ENCODE results near the gene BCL2A1.
A peak's percentile ranks its signal among the peaks of the same experiment; 100 is the strongest.
"Not testable (repeated sequence)": the region's sequence is repeated elsewhere in the genome, so short reads cannot be mapped to it uniquely, and the experiment has no call there.

BCL2A1 gene

GRCh38 chr15:79989183-79989582 lies 18.2 kb upstream of the BCL2A1 start:
- no peak for DNase-seq (ENCODE audit: low read depth in 3 of 3)

DNA sequence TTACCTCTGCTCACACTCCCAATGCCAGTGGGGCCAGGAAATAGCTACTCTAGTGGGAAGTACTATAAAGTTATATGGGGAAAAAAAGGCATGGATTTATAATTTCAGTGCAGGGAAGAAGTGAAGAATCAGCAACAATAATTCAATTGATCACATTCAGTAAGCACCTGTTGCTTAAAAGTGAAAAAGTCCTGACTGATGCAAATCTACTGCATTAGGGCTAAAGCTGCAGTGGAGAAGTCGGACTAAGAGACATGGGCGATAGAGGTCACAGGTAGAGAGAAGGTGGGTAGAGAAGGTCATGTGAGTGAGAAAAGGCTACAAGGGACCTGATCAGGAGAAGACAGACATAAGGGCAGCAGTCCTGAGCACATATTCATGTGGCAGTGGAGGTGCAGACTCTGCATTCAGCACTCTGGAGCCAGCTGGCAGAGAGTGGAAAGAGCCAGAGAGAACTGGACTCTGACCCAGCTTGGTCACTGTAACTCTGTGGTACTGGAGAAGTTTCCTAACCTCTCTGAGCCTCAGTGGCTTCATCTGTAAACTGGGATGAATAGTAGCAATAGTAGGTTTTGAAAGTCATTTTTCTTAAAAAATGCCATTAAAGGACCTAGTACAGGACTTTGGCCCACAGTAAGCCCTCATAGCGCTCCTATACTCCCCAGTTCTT lies 17.6 kb upstream of the BCL2A1 start:
- no peak for DNase-seq (ENCODE audit: low read depth in 3 of 3)

DNA sequence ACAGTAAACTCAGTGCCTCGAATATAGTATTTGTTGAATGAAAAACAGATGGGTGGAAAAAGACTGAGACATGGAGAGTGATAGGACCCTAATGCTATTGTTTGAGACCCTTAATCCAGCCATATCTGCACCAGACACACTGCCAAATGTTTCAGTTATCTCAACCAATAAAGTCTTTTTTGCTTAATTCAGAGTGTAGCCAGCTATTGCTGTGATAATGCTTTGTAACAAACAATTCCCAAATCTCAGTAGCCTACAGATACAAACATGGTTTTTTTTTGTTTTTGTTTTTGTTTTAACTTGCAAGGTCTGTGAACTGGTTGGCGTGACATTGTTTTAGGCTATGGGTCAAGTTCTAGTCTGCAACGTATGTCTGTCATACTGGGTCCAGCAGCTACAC lies 17.0 kb upstream of the BCL2A1 start:
- no peak for DNase-seq (ENCODE audit: low read depth in 3 of 3)

DNA sequence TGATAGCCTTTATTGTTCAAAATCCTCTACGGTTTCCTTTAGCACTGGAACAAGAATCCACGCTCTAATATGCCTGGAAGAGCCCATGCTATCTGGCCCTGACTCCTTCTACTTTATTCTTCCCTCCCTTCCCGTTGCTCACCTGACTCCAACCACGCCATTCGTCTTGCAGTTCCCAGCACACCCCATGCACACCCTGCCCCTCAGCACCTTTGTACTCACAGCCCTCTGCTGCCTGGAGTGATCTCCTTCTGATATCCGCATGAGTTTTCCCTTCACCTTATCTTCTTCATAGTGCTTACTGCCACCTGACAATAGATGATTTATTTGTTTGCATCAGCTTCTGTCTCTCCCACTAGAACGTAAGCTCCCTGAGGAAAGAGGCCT lies 16.6 kb upstream of the BCL2A1 start:
- DNase-seq (ENCODE audit: low read depth in 3 of 3): no peak

DNA sequence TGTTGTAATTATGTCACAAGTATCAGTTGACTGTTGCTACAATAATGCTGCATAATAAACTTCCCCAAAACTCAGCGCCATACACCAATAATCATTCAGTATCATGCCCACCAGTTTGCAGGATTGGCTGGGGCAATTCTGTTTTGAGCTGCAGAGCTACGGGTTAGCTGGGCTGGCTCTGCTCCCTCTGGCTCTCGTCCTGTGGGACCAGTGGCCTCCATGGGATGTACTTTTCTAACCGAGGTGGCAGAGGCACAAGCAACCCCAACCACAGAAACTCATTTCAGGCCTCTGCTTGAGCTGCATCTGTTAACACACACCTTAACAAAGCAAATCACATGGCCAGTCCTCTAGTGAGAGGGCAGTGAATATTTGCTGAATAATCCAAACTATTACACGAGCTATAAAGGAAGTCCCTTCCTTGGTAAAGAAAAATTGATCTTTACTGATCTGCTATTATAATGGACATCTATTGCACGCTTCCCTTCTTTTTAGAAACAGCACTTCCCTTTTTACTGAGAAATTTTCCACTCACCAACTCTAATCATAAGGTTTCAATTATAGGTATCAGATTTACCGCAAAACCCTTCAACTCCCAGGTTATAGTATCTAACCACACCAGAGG lies 10.9 kb upstream of the BCL2A1 start:
- DNase-seq (ENCODE audit: low read depth in 3 of 3): no peak

- no peak for DNase-seq (ENCODE audit: low read depth in 3 of 3)
These were observed 7.9 kb upstream of the BCL2A1 start for GRCh38 chr15:79978655-79979514.

DNA sequence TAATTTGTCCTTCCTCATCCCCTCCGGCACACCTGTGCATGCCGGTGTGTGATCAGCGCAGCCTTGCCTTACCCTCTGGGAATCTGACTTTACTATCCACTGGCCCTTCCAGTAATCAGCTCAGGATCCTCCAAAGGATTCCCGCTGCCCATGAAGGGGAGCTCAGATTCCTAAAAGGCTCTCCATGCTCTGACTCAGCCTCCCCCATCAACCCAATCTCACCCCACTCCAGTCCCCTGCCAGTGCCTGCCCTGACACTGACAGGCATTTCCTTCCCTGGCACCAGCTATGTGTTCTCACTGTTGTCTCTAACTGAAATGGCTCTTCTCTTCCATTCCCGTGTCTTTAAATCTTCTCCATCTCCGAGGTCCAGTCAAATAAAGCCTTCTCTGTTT lies 7.3 kb upstream of the BCL2A1 start:
- DNase-seq (ENCODE audit: low read depth in 3 of 3): no peak

DNA sequence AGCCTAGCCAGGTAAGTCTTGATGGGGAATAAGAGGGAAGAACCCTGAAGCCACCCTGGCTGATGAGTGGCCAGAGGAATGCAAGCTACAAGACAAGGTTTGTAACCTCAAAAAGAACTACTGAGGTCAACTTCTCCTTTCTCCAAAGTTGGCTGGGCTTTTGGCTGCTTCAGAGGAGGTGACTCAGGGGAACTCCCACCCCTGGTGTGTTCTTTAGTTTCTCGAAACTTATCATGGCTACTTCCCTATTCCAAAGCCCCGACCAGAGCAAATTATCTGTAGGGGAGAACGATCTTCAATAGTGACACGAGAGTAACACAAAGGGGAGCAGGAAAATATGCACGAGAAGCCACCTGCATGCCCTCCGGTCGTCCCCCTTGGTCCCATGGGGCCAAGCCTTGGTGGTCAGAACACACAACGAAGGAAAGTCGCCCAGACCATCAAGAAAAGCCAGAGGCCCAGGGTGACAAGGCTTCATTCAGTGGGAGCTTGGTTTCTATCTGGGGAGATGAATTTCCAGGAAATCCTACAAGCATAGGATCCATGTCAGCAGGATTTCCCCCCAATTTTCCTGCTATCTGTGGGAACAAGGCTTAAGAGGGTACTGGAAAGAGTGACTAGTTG lies 6.5 kb upstream of the BCL2A1 start:
- DNase-seq (ENCODE audit: low read depth in 3 of 3): no peak

GRCh38 chr15:79973456-79974195 lies 2.6 kb upstream of the BCL2A1 start:
- DNase-seq (ENCODE audit: low read depth in 3 of 3): no peak

DNA sequence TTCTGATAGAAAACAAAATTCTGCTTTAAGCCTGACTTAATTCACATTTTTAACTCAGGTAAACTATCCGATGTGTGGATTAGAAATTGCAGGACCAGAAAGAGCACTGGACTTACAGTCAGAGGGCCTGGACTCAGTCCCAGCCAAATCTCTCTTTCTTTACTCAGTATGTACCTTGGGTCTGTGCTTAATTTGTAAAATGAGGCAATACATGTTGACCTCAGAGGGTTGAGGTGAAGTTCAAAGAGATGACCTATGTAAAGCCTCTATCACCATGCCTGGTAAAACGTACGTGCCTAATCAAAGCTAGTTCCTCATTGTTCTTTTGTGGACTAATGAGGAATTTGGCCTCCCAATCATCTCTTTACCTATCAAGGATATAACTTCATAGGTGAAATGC lies 1.9 kb upstream of the BCL2A1 start:
- DNase-seq (ENCODE audit: low read depth in 3 of 3): no peak

GRCh38 chr15:79970181-79970580 lies 815 bp downstream of the BCL2A1 start:
- DNase-seq (ENCODE audit: low read depth in 3 of 3): no peak

- DNase-seq (ENCODE audit: low read depth in 3 of 3): no peak
These were observed 1.9 kb downstream of the BCL2A1 start for GRCh38 chr15:79969146-79969545.

DNA sequence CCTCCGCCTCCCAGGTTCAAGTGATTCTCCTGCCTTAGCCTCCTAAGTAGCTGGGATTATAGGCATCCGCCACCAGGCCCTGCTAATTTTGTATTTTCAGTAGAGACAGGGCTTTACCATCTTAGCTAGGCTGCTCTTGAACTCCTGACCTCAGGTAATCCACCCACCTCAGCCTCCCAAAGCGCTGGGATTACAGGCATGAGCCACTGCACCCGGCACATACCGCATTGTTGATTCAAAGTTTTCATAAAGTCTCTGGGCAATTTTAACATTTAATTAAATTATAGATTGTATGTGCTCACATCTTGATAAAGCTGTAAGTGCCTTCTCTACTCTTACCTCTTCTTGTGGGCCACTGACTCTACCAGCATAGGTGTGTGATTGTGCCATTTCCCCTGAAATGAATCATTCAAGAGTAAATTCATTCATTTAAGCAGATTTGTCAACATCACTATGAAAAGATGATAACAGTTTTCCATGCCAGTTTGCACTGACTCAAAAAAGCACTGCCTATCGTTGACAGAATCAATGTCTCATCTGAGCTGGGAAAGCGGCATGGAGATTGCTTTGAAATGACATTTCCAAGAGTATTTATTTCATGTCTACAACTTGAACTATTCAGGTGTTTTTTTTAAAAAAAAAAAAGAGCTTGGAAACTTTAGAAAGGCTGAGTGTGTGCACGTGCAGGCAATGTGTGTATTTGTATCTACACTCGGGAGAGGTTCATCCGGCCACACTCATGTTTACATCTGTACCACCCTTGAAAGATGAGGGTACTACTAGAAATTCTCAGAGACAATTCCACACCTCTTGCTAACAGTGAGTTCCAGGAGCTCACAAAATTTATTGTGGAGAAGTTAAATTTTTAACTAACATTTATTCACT lies 3.5 kb downstream of the BCL2A1 start:
- DNase-seq (ENCODE audit: low read depth in 3 of 3): peak in 1 of 3 experiments; percentile 28

DNA sequence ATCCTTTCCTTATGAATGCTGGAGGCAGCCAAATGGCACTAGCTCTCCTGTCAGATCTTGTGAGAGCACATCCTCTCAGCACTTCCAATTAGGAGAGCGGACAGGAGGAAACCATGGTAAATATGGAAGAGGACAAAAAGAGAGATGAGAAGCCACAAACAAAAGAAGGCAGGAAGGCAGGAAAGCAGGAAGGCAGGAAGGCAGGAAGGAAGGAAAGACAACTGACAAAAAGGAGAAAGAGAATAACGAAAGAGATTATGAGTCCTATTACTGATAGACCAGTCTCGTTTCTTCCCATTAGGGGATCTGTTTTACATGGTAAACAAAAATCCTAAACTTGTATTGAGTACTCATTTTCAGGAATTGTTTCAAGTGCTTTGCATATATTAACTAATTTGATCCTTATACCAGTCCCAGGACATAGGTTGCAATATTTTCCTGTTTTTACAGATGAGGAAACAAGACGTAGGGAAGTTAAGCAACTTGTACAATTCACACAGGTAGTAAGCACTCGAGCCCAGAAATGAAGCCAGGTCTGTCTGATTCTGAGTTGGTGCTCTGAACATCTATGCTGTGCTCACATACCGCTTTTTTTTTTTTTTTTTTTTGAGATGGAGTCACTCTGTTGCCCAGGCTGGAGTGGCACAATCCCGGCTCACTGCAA lies 4.2 kb downstream of the BCL2A1 start:
- DNase-seq (ENCODE audit: low read depth in 3 of 3): no peak

- DNase-seq (ENCODE audit: low read depth in 3 of 3): no peak
These were observed 5.0 kb downstream of the BCL2A1 start for GRCh38 chr15:79965846-79966630.

DNA sequence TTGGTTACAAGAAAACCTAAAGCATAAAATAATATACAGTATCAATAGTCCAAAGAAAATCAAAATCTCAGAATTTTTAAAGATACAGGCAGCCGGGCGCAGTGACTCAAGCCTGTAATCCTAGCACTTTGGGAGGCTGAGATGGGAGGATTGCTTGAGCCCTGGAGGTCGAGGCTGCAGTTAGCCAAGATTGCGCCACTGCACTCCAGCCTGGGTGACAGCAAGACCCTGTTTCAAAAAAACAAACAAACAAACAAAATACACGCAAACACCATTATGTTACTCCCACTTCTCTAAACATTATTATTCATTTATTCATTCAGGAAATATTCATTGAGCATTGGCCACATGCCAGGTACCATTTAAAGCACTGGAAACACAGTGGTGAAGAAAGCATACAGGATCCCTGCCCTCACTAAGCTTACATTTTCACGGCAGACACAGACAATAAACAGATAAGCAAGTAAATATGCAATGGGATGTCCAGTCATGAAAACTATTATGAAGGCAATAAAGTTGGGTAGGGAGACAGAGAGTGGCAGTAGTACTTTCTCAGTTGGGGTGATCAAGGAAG lies 6.7 kb downstream of the BCL2A1 start:
- no peak for DNase-seq (ENCODE audit: low read depth in 3 of 3)

DNA sequence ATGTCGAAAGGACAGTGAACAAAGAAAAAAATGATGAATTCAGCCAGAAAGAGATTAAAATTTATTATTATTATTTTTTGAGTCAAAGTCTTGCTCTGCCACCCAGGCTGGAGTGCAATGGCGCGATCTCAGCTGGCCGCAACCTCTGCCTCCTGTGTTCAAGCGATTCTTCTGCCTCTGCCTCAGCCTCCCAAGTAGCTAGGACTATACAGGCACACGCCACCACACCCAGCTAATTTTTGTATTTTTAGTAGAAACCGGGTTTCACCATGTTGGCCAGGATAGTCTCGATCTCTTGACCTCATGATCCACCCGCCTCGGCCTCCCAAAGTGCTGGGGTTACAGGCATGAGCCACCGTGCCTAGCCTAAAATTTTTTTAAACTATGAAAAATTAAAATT lies 8.1 kb downstream of the BCL2A1 start:
- not testable (repeated sequence) for DNase-seq (ENCODE audit: low read depth in 3 of 3)

- no peak for DNase-seq (ENCODE audit: low read depth in 3 of 3)
These were observed 8.8 kb downstream of the BCL2A1 start for GRCh38 chr15:79962178-79962577.
